ENCODE measurements around the gene ASB12.

ASB12 gene

GRCh38 chrX:64190136-64190740 is 40.2 kb downstream of the ASB12 start:
- DNase-seq, result no peak
- in situ Hi-C loops (cut with HindIII; ENCODE audit: low pct_ligation_motif_present, low pct_unique_long_range_greater_than_20kb, low sequenced_read_pairs), result no loop called here

- DNase-seq, result no peak
- in situ Hi-C loops (cut with HindIII; ENCODE audit: low pct_ligation_motif_present, low pct_unique_long_range_greater_than_20kb, low sequenced_read_pairs), result no loop called here
Measured at GRCh38 chrX:64188901-64189300, 41.5 kb downstream of the ASB12 start.

GRCh38 chrX:64187762-64188150 is 42.7 kb downstream of the ASB12 start:
- DNase-seq, result no peak
- in situ Hi-C loops (cut with HindIII; ENCODE audit: low pct_ligation_motif_present, low pct_unique_long_range_greater_than_20kb, low sequenced_read_pairs), result no loop called here

GRCh38 chrX:64186974-64187761 is 43.2 kb downstream of the ASB12 start:
- DNase-seq, result no peak
- in situ Hi-C loops (cut with HindIII; ENCODE audit: low pct_ligation_motif_present, low pct_unique_long_range_greater_than_20kb, low sequenced_read_pairs), result no loop called here

GRCh38 chrX:64184396-64184795 is 46.0 kb downstream of the ASB12 start:
- no peak for DNase-seq
- in situ Hi-C loops (cut with HindIII; ENCODE audit: low pct_ligation_motif_present, low pct_unique_long_range_greater_than_20kb, low sequenced_read_pairs), result no loop called here

GRCh38 chrX:64182208-64182607 is 48.2 kb downstream of the ASB12 start:
- DNase-seq, result no peak
- in situ Hi-C loops (cut with HindIII; ENCODE audit: low pct_ligation_motif_present, low pct_unique_long_range_greater_than_20kb, low sequenced_read_pairs), result no loop called here

GRCh38 chrX:64176876-64177275 is 53.5 kb downstream of the ASB12 start:
- no peak for DNase-seq
- in situ Hi-C loops (cut with HindIII; ENCODE audit: low pct_ligation_motif_present, low pct_unique_long_range_greater_than_20kb, low sequenced_read_pairs), result no loop called here
